GM19397 (cell line): ENCODE data around the gene HDAC4.

ENCODE experiments used
- ATAC-seq: cut with Tn5 transposase; IDR thresholded peaks from one replicate; pipeline ENCODE4 v1.9.1; 2021; ENCODE audit warnings: mild to moderate bottlenecking, moderate library complexity; ENCODE audit not compliant: unreplicated experiment

Gene HDAC4

DNA sequence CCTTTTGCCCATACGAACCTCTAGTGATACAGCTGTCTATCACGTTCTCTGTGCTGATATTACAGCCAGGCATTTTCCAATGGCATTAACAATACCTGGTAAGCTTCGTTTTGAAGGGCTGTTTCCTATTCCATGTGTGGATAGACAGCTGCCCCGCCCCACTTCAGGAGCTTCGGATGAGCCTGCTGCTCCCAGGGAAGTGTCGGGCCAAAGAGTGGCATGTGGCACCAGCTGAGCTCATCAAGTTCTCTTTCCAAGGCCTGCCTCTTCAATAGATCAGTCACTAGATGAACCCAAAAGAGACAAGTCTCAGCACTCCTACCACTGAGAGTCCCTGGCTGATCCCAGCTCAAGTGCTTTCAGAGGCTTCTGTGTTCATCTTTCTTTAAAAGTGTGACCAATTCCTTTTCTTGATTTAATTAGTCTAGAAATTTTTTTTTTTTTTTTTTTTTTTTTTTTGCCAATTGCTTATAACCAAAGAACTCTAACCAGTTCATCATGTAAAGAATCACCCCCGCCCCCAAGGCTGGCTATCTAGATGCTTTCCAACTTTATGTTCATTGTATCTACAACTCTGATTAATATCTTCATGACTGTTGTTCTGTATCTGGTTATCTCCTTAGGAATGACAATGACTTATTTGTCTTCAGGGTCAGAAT is 46.6 kb downstream of the HDAC4 start:
- ATAC-seq, result no peak

DNA sequence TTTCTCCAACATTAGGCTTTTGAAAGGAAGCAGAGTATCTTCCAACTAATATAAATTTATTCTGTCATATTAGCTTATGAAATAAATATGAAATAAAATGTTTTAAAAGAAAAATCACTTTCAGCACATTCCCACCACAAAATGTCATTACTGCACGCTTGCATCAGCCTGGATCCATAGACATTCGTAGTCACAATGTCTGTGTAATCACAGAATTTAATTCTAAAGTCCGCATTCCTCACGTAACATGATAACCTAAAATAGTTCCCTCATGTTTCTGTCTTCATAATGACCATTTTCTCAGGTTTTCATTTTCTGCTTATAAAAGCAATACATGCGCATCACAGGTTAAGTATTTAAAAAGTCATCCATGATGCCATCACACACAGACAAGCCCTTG is 47.1 kb downstream of the HDAC4 start:
- no peak for ATAC-seq

DNA sequence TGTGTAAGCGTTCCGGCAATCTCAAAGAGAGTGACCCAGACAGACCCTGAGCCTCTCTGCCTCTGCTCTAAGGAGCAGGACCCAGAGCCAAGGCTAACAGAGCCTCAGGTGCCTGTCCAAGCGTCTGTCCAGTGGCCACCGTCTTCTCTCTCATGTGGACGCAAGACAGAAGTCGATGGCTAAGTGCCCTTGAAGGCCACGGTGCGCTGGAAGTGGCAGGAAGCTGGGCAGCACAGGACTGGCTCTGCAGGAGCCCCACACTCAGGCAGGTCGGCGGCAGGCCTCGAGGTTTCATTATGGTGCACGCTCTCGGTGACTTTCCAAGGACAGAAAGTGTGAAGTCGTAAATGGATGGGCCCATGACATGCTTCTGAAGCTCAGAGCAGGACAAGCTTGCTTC is 49.1 kb downstream of the HDAC4 start:
- ATAC-seq, result no peak

DNA sequence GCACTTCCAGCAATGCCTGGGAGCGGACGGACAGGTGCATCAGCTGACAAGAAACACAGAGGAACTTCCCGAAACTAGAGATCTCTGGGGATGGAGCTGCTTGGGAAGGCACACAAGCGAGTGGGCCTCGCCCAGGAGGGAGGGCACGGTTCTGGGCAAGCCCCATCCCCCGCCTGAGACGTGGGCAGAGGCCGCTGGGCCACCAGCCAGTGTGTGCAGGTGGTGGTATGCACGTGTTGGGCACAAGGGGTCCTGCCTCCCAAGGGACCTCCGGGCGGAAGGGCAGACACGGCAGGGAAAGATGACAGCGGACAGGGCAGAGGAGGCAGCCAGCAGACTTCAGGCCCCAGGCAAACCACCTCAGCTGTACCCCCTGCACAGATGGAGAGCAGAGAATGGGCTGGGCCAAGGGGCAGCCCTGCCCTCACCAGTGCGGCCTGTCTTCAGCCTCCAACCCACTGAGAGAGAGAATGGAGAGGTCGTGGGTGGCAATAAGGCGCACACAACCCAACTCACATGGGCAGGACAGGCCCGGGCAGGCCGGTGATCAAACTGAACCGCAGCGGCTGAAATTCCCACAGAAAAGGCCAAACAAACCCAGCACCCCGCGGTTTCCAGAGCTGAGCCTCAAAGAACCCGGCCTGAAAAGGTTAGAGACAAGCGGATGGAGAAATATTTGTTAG is 51.2 kb downstream of the HDAC4 start:
- no peak for ATAC-seq

DNA sequence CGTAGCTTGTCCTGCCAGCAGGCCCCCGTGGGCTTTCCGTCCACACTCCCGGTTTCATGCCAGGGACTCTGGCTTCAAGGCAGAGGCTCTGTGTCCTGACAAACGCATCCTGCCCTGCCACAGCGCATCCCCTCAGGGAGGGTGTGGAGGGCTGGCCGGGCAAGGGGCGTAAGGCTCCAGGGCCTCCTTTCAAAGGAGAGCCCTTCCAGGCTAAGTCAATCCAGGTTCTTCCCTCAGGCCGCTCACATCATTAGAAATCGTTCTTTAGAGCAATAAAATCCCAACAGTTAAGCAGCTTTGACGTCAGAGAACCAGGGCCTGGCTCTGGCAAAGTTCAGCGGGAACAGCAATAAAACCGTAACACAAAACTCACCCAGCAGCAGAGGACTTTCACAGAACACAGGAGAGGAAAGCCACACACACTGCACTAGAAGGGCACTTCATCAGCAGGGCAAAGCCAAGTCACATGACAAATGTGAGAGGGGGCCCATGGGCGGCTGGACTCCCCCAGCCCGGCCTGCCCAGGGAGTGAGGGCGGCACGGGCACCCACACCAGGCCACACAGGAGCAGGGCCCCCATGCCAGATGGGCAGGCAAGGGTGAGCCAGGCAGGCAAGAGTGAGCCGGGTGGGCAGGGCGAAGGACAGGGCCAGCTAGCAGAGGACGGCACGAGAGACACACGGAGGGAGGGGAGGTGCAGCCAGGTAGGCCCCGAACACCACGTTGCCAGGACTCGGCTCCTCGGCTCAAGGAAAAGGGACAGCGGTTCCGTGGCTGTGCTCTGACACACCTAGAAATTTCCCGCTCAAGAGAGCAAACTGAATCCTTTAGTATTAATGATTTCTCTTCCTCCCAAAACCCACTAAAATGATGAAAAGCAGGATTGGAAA is 52.0 kb downstream of the HDAC4 start:
- no peak for ATAC-seq

DNA sequence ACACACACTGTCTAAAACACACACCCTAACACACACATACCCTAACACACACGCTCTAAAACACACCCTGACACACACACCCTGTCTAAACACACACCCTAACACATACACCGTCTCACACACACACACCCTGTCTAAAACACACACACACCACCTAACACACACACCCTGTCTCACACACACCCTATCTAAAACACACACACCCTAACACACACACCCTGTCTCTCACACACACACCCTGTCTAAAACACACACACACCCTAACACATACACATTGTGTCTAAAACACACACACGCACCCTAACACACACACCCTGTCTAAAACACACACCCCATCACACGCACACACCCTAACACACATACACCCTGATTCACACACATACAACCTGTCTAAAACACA is 54.1 kb downstream of the HDAC4 start:
- no peak for ATAC-seq

DNA sequence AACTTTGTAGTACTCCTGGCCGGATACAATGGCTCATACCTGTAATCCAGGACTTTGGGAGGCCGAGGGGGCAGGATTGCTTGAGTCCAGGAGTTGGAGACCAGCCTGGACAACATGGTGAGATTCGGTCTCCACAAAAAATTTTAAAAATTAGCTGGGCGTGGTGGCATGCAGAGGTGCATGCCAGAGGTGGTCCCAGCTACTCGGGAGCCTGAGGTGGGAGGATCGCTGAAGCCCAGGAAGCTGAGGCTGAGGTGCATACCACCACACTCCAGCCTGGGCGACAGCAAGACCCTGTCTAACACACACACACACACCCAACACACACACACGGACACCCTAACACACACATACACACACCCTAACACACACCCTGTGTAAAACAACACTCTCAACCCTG is 55.6 kb downstream of the HDAC4 start:
- no peak for ATAC-seq

DNA sequence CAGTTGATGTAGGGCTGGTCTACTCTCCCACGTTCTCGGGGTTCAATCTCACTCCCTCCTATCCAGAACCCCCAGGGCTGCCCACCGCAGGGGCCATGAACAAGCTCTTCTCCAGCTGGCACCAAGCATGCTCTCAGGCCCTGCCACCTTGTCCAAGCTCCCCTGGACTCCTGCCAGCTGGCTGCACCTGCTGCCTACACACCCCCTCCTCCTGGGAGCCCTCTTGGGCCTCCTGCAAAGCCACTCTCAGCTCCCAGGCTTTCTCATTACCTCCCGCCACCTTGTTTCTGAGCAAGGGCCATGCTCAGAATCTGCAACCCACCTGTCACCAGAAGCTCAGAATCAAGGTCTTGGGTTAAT is 56.0 kb downstream of the HDAC4 start:
- no peak for ATAC-seq

DNA sequence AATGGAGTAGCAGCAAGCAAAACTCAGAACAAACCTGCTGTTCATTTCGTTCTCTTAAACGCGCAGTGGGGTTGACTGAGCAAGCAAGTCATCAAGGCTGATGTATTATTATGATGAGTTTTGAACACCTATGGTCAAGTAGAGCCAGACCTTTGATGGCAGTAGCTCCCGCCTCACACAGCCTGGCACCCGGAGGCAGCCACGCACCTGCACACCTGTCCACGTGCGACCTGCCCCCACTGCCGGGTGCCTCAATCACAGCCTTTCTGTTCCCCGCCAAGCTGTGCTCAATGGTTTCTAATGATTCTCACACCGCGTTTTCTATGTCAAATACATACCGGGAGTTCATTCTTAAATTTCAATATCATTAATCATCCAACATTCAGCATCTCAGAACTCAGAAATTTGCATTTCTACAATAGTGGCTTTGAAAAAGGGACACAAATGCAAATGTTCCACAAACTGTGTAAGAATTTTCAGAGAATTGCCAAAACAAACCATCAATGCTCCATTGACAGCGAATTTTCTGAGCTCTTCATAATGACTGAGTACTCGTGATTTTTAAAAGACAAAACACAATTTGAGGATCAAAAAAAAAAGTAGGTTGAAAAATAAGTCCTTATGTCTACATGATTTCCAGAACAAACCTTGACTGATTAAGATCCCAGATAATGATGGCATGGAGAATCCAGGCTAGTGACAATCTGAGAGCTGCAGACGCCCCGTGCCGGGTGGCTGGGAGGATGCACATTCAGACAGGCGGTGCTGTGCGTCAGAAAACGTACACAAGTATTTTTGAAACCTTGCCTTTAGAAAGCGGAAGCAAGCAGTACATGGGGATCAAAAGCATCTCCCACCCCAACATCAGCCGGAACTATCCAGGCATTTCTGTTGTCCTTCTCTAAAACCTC is 56.6 kb downstream of the HDAC4 start:
- ATAC-seq, result no peak

DNA sequence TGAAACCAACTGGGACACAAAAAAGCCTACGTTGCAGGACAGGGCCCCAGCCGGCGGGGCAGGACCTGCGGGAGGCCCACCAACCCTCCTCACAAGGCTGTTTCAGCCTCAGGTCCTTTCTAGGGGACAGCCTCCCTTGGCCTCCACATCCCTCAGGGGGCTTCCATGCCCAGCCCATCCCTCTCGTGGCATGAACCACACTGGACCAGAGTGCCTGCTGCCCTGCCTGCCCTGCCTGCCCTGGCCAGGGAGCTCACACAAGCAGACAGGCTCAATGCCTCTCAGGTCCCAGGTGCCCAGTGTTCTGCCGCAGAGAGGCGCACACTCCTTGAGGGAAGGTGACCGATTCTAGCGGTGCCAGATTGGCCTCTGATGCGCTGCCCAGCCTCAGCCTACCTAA is 57.4 kb downstream of the HDAC4 start:
- ATAC-seq, result no peak

DNA sequence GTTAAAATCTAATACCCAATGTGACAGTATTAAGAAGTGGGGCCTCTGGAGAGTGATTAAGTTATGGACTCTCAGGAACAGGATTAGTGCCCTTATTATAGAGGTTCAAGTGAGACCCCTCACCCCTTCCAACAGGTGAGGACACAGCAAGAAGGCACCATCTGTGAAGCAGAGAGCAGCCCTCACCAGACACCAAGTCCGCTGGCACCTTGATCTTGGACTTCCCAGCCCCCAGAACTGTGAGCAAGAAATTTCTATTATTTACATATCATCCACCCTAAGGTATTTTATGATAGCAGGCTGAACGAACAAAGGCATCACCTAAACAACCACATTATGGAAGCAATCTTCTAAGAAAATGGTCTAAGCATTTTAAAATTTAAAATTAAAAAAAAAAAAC is 59.0 kb downstream of the HDAC4 start:
- no peak for ATAC-seq

DNA sequence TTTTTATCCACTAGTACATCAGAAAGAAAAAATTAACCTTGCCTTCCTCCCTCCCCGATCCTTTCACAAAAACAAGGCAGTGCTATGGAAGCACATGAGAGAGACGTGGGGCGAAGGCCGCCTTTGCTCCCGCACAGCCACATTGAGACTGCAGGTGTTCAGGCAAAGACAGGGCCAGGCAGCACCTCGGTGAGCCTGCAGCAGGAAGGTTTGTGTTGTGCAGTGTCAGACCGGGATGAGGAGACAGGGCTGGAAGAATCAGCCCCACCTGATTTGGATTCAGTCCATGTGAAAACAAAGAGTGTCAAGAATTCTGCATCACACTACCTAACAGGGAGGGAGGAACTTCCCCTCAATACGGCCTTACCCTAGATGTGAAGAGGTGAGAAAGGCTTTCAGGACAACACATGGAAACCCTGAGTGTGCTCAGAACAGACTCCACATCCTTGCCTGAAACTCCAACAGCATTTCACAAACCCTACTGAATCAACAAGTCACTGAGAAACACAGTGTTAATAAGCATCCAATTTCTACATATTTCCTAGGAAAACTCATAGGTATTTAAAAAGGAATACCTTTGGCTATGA is 59.6 kb downstream of the HDAC4 start:
- ATAC-seq, result no peak

DNA sequence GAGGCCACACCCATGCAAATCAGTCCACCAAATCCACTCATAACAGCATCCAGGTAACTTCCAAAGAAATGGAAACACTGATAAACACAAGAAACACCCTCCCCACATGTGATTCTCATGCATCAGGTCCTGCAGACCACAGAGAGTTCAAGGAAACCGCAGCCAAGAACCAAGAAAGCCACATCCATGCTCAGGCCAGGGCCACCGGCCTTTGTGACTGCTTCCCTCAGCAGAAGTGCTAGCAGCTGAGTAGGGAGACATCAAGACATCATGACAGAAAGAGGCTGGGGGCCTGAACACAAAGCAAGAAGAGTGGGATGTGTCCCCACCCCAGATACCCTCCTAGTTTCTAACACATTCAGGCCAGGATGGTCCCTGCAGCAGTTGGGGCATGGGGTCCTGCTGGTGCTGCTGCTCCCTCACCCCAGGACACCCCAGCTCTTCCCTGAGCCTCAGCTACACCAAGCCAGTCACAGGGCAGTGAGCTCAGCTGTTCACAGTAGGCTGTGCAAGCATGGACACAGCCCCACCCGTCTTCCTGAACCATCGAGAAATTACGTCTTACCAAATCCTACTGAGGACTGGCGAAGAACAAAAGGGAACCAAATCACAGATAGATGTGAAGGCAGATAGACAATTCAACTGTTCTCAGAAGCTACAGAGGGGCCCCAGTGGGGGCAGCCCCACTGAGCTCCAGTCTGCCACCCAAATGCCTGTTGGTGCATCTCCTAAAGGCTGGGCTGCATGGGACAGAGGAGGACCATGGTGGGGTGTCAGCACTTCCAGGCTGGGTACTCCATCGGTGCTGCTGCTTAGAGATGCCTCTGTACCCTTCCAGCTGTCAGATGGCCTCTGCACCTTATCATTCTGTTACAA is 60.9 kb downstream of the HDAC4 start:
- no peak for ATAC-seq

DNA sequence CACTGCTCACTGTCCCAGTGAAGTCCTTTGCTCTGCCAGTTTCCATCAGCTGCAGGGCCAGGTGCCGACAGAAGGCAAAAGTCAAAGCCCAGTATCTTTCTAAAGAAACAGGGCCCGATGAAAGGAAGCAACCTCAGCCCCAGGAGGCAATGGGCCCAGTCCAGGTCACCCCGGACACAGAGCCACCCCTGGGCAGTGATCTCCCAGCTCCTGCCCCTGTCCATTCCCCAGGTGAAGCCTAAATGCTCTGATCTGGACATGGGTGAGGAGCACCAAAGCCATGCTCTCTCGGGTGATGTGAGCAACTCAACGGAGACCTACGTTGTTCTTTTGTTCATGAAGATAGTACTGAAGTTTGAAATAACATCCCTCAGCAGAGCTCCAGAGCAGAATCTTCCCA is 61.6 kb downstream of the HDAC4 start:
- no peak for ATAC-seq

DNA sequence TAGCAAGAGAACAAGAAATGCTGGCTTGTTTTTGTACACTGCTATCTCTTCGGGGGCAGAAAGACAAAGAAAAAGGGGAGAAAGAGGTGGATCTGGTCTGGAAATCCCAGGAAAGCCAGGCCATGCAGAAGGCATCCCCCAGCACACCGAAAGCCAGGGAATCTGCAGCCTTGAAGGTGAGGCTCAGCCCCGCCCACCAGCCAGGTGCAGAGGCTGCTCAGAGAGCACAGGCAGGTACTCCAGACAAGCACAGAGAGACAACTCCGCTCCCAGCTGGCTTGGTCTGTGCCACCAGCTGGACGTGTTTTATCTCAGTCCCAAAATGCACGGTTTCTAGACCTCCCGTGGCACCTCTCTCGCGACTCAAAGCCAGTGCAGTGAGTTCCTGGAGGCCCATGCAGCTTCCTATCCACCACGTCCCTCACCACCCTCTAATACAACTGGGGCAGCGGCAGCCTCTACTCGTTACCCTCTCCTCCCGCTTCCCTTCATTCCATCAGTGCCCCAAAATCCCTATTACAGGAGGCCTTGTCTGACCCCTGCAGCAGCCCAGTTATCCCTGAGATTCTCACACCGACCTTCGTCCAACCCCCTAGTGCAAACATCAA is 62.8 kb downstream of the HDAC4 start:
- ATAC-seq, result no peak

DNA sequence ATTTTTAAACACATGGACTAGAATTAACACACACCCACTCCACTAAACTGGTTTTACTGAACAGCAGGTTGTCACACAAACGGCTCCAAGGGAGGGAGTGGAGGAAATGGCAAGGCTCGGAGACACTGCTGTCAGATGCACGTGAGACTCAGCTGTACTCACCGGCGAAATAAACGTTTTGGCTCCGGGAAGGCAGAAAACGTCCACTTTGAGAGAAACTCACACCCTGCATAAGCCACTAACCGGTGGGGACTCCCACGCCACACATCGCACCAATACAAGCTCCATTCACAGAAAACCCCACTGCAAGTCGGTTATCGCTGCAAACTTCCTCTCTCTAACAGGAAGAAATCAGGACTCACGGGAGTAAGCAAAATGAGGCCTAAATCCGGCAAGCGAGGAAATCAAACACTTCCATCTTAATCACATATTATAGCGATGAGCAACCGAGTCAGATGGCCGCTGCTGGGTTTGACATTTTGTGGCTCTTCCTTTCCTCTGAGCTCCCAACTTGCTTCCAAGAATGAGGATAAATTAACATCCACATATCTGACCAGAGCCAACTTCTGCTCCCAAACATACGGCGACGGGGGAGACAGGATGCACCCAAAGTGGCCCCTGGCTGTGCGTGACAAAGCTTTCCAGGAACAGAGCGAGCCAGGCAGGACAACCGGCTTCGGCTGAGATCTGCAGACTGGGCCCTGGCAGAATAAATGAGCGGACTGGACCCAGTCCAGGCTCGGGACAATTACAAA is 63.5 kb downstream of the HDAC4 start:
- no peak for ATAC-seq

DNA sequence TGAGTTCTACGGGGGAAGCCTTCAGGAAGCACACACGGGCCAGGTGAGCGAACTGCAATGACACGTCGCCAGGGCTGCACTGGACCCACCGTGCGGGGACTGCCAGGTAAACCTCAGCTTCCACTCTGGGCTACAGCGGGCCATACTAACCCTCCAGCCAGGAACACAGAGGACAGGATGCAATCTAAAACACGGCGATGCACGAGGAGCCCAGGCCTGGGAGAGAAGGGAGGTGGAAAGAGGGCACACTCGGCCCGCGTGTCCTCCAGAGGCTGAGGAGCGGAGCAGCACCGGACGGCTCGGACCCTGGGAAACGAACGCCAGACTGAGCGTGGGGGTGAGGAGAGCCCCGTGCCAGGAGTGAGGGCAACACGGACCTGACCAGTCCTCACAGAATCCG is 69.3 kb downstream of the HDAC4 start:
- ATAC-seq, result no peak

DNA sequence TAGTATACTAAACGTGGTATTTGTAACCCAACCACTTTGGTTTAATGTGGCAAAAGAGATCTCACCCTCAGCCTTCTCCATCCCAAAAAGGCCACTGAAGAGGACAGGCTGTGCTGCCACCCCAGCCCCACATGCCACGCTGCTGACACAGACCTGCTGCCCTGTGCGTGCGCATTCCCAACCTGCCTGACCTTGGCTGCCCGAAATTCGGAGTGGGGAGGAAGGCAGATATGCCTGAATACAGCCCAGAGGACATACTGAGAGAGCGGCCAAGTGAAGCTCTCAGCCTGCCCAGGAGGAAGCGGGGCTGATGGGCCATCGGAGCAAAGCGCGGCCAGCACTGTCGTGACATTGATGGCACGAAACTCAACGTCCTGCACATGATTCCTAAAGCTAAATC is 70.0 kb downstream of the HDAC4 start:
- no peak for ATAC-seq
